Measurements from ENCODE around the gene NKD1. TPM values are rescaled to one million over a fixed set of nuclear protein-coding genes. Genes with fewer than 3 reads are reported as not detected.

The NKD1 gene
- total and polyA plus RNA-seq, 7 donors: under 0.01 to 18.0 (median 6.7) TPM

DNA sequence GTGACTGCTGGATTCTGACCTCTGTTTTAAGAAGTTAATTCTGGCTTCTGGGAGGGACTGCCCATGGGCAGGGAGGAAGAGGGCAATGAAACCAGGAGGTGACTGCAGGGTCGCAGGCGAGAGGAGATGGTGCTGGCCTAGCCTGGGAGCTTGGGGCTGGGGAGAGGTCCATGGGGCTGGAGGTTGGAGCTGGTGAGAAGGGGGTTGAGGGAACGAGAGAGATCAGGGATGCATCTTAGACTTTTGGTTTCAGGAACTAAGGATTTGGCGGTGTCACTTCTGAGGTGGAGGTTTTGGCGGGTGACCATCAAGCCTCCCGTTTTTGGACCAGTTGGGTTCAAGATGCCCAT, 64.6 kb downstream of the NKD1 start:
- Histone ChIP-seq H3K36me3 (no peaks in the 10 kb centered on the region), H3K9me3 (no peaks in the 10 kb centered on the region), H3K27me3 (no peaks in the 10 kb centered on the region), H3K27ac (peak overlapping the region; percentile 81 to 94 (median 90)), H3K4me1 (peaks cover 0 to 100% (median 99%) of the 10 kb centered on the region in 4 donors), H3K4me3 (no peak overlapping the region)
- no peak for DNase-seq
- intact Hi-C loops (cut with DNase I): no loop called here
- no peak for TF ChIP-seq POLR2AphosphoS5 (IDR thresholded peaks at IDR 0.05)
- TF ChIP-seq POLR2A (IDR thresholded peaks at IDR 0.05): no peak
- TF ChIP-seq CTCF (IDR thresholded peaks at IDR 0.05): no peak
- no peak for TF ChIP-seq EP300 (IDR thresholded peaks at IDR 0.05)
- 84 to 86% methylated on average over 6 of the region's 6 CpGs for WGBS, 2 donors

- TF ChIP-seq POLR2AphosphoS5 (IDR thresholded peaks at IDR 0.05): peak; percentile 52 to 74 (median 67)
- TF ChIP-seq POLR2A (IDR thresholded peaks at IDR 0.05): no peak
- peak in 1 of 4 donors; percentile 42 for TF ChIP-seq EP300 (IDR thresholded peaks at IDR 0.05)
- Histone ChIP-seq H3K27ac (peak overlapping the region; percentile 81 to 94 (median 90)), H3K4me3 (peak overlapping the region in 3 of 4 donors; percentile 13 to 23 (median 16)), H3K4me1 (peaks cover 0 to 100% (median 99%) of the 10 kb centered on the region in 4 donors), H3K36me3 (no peaks in the 10 kb centered on the region), H3K27me3 (no peaks in the 10 kb centered on the region), H3K9me3 (no peaks in the 10 kb centered on the region)
- DNase-seq: peak; percentile 75
- intact Hi-C loops (cut with DNase I): no loop called here
- 12 to 38% methylated on average over 20 of the region's 20 CpGs for WGBS, 2 donors
These were observed 65.2 kb downstream of the NKD1 start for GRCh38 chr16:50613281-50613963.

- intact Hi-C loops (cut with DNase I): no loop called here
- DNase-seq: no peak
- Histone ChIP-seq H3K9me3 (no peaks in the 10 kb centered on the region), H3K4me1 (peaks cover 0 to 100% (median 96%) of the 10 kb centered on the region in 4 donors), H3K36me3 (no peaks in the 10 kb centered on the region), H3K27ac (peak overlapping the region; percentile 81 to 94 (median 90)), H3K27me3 (no peaks in the 10 kb centered on the region), H3K4me3 (peak overlapping the region in 2 of 4 donors; percentile 16 to 23)
- WGBS, 2 donors: 75 to 77% methylated on average over 7 of the region's 7 CpGs
- TF ChIP-seq EP300 (IDR thresholded peaks at IDR 0.05): no peak
- TF ChIP-seq CTCF (IDR thresholded peaks at IDR 0.05): no peak
- TF ChIP-seq POLR2A (IDR thresholded peaks at IDR 0.05): no peak
- TF ChIP-seq POLR2AphosphoS5 (IDR thresholded peaks at IDR 0.05): no peak
These were observed 65.8 kb downstream of the NKD1 start for GRCh38 chr16:50613964-50614474.

GRCh38 chr16:50614955-50615724, 66.9 kb downstream of the NKD1 start:
- no peaks in the 10 kb centered on the region for H3K27me3 ChIP-seq
- H3K4me3 ChIP-seq: no peak overlapping the region
- TF ChIP-seq EP300 (IDR thresholded peaks at IDR 0.05) (no peak), CTCF (IDR thresholded peaks at IDR 0.05) (no peak), POLR2AphosphoS5 (IDR thresholded peaks at IDR 0.05) (no peak), POLR2A (IDR thresholded peaks at IDR 0.05) (no peak)
- peak overlapping the region; percentile 81 to 94 (median 90) for H3K27ac ChIP-seq
- no peaks in the 10 kb centered on the region for H3K36me3 ChIP-seq
- H3K9me3 ChIP-seq: no peaks in the 10 kb centered on the region
- H3K4me1 ChIP-seq: peaks cover 0 to 94% (median 92%) of the 10 kb centered on the region in 4 donors
- intact Hi-C loops (cut with DNase I): loop anchor here (5.0 kb wide), 1 partner anchor 33 kb away; no protein-coding TSS in a partner anchor
- 75 to 88% methylated on average over 7 of the region's 7 CpGs for WGBS, 2 donors
- DNase-seq: no peak

DNA sequence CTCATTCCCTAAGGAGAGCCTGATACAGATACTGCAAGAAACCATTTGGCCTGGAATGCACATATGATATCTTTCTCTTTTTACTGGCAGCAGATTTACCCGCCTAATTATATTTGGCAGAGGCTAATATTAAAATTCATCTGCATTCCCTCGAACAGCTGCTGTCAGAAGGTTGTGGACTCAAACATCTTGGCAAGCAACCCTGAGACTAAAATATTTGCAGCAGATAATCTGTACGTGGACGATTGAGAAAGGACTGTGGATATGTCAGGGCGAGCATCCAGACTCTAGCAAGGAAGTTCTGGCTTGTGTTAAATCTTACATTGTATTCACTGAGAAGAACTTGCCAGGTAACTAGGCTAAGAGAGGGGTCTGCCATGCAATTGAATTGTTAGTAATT, 67.7 kb downstream of the NKD1 start:
- no peaks in the 10 kb centered on the region for H3K9me3 ChIP-seq
- H3K27ac ChIP-seq: peak overlapping the region; percentile 81 to 94 (median 90)
- TF ChIP-seq POLR2A (IDR thresholded peaks at IDR 0.05) (no peak), POLR2AphosphoS5 (IDR thresholded peaks at IDR 0.05) (peak in 1 of 4 donors; percentile 3)
- H3K36me3 ChIP-seq: no peaks in the 10 kb centered on the region
- intact Hi-C loops (cut with DNase I): loop anchor here (2.0 to 5.0 kb wide), 3 partner anchors 13 to 67 kb away; partner anchors contain the start of gene NKD1
- no peak for DNase-seq
- no peak overlapping the region for H3K4me3 ChIP-seq
- no peaks in the 10 kb centered on the region for H3K27me3 ChIP-seq
- 74 to 82% methylated on average over 5 of the region's 5 CpGs for WGBS, 2 donors
- H3K4me1 ChIP-seq: peaks cover 0 to 87% (median 84%) of the 10 kb centered on the region in 4 donors

Data from sigmoid colon (tissue), 7 donors.